MCF 10A (cell line): ENCODE results near the gene DNAI2. TPM values are rescaled to one million over a fixed set of nuclear protein-coding genes. Genes with fewer than 3 reads are reported as not detected.

ENCODE experiments used
- BruUV-seq: library from RNA; stranded (reverse); fragments of 400-500 nt; replicated peaks from 2 replicates; lab custom pipeline; 2021; lab: Mats Ljungman, UMichigan
- CTCF ChIA-PET: fragments of 300-600 bp; sonication (Branson Sonifier 250); formaldehyde crosslinking; extraction: SDS; loops from one replicate; lab custom pipeline; 2021; ENCODE audit warnings: antibody characterized with exemption, inconsistent platforms; lab: Yijun Ruan, JAX
- POLR2A ChIA-PET: fragments of 300-600, 350-650 bp; sonication (Branson Sonifier 250); formaldehyde crosslinking; extraction: SDS; loops from one replicate; lab custom pipeline; 2020; ENCODE audit warnings: antibody characterized with exemption, inconsistent platforms; lab: Yijun Ruan, JAX
- DNase-seq: peaks from one replicate; pipeline ENCODE4 v3.0.0-alpha.2; 2018; ENCODE audit not compliant: unreplicated experiment
- H3K27ac Mint-ChIP-seq: one replicate; pipeline ENCODE4 v1.8.0; 2022; ENCODE audit warnings: mild to moderate bottlenecking, low read depth, mixed read lengths; ENCODE audit not compliant: unreplicated experiment
- H3K27me3 Mint-ChIP-seq: one replicate; pipeline ENCODE4 v1.8.0; 2022; ENCODE audit warnings: mixed read lengths; ENCODE audit not compliant: insufficient read depth, unreplicated experiment
- H3K36me3 Mint-ChIP-seq: one replicate; pipeline ENCODE4 v1.8.0; 2022; ENCODE audit warnings: mild to moderate bottlenecking, moderate library complexity, mixed read lengths; ENCODE audit not compliant: insufficient read depth, unreplicated experiment
- H3K4me1 Mint-ChIP-seq: one replicate; pipeline ENCODE4 v1.8.0; 2022; ENCODE audit warnings: mixed read lengths; ENCODE audit not compliant: insufficient read depth, unreplicated experiment
- H3K4me3 Mint-ChIP-seq: one replicate; pipeline ENCODE4 v1.8.0; 2022; ENCODE audit warnings: mild to moderate bottlenecking, moderate library complexity, mixed read lengths; ENCODE audit not compliant: unreplicated experiment
- H3K9me3 Mint-ChIP-seq: one replicate; pipeline ENCODE4 v1.8.0; 2022; ENCODE audit warnings: mixed read lengths; ENCODE audit not compliant: unreplicated experiment
- intact Hi-C: fragments of 100-400 bp; cut with micrococcal nuclease; formaldehyde crosslinking; loops from 2 replicates; pipeline ENCODE4 v1.14.1; 2022
- total RNA-seq: library from RNA; stranded (reverse); gene quantifications from 2 replicates; pipeline ENCODE4 v1.2.3, GENCODE V29; 2022
- TF ChIP-seq, protein P1 (sequence below): fragments of 200-600 bp; IDR thresholded peaks from one replicate; pipeline ENCODE4 v1.8.0; 2022; ENCODE audit warnings: antibody characterized with exemption, mild to moderate bottlenecking; ENCODE audit not compliant: unreplicated experiment

DNAI2 gene
- total RNA-seq, 1 experiment from 2014 or later: not detected

DNA sequence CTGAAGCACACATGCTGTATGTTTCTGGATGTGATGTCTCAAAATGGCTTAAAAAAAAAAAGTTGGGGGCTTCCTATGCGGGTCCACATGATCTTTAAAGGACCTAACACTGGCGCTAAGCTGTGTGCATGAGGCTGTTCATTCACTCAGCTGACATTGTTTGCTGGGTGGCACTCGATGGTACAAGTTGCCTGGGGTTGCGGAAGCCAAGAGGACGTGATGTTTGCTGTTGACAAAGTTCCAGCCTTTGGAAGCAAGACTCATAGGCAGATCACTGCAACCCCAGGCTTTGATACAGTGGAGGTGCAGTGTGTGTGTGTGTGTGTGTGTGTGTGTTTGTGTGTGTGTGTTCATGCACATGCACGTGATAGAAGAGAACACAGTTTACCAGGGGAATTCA is 29.5 kb upstream of the DNAI2 start:
- Mint-ChIP-seq H3K4me1 (no peaks in the 10 kb centered on the region), H3K27me3 (peaks cover 18% of the 10 kb centered on the region), H3K9me3 (no peaks in the 10 kb centered on the region), H3K27ac (no peak overlapping the region), H3K36me3 (no peaks in the 10 kb centered on the region), H3K4me3 (no peak overlapping the region)
- ChIA-PET CTCF (interaction anchor here (0.7 kb wide), 1 partner anchor 40 kb away, joined by 3 read pairs; no protein-coding TSS in a partner anchor), POLR2A (interaction anchor here (0.6 kb wide), 1 partner anchor 13 kb away, joined by 4 read pairs; no protein-coding TSS in a partner anchor)
- no peak for DNase-seq
- TF ChIP-seq, protein P1, sequence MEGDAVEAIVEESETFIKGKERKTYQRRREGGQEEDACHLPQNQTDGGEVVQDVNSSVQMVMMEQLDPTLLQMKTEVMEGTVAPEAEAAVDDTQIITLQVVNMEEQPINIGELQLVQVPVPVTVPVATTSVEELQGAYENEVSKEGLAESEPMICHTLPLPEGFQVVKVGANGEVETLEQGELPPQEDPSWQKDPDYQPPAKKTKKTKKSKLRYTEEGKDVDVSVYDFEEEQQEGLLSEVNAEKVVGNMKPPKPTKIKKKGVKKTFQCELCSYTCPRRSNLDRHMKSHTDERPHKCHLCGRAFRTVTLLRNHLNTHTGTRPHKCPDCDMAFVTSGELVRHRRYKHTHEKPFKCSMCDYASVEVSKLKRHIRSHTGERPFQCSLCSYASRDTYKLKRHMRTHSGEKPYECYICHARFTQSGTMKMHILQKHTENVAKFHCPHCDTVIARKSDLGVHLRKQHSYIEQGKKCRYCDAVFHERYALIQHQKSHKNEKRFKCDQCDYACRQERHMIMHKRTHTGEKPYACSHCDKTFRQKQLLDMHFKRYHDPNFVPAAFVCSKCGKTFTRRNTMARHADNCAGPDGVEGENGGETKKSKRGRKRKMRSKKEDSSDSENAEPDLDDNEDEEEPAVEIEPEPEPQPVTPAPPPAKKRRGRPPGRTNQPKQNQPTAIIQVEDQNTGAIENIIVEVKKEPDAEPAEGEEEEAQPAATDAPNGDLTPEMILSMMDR: no peak
- no TSS peak for BruUV-seq
- intact Hi-C loops: no loop called here

DNA sequence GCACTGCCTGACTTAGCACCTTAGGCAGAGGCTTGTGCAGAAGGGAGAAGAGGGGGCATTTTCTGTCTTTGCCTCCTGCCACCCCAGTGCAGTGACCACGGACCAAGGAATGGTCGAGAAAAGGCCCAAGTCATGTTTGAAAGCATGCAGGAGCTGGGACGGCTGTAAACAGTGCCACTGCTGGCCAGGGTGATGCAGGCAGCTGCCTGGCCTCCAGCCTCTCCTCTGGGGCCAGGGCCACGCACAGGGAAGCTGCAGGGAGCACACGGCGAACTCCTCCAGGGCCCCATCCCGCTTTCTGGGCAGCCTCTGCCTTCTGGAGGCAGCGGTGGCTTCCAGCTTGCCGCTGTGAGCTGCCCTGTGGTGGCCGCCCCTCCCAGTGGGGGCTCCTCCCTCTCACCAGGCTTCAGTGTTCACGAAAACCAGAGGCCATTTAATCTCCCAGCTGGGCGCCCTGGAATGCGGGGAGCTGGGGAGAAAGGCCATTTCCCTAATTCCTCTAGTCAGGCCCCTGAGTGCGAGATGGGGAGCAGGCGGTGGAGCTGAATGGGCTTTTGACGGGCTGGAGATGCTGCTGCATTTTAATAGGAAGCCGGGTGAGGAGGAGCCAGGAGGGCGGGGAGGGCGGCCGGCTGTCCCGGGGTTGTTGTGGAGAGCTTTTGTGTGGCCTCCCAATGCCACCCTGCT is 28.7 kb upstream of the DNAI2 start:
- H3K9me3 Mint-ChIP-seq: no peaks in the 10 kb centered on the region
- no peaks in the 10 kb centered on the region for H3K36me3 Mint-ChIP-seq
- ChIA-PET POLR2A (interaction anchor here (0.6 kb wide), 1 partner anchor 14 kb away, joined by 4 read pairs; no protein-coding TSS in a partner anchor), CTCF (no interaction called here)
- BruUV-seq: no TSS peak
- intact Hi-C loops: no loop called here
- no peaks in the 10 kb centered on the region for H3K4me1 Mint-ChIP-seq
- H3K4me3 Mint-ChIP-seq: no peak overlapping the region
- TF ChIP-seq, protein P1: no peak
- peaks cover 18% of the 10 kb centered on the region for H3K27me3 Mint-ChIP-seq
- H3K27ac Mint-ChIP-seq: no peak overlapping the region
- no peak for DNase-seq

DNA sequence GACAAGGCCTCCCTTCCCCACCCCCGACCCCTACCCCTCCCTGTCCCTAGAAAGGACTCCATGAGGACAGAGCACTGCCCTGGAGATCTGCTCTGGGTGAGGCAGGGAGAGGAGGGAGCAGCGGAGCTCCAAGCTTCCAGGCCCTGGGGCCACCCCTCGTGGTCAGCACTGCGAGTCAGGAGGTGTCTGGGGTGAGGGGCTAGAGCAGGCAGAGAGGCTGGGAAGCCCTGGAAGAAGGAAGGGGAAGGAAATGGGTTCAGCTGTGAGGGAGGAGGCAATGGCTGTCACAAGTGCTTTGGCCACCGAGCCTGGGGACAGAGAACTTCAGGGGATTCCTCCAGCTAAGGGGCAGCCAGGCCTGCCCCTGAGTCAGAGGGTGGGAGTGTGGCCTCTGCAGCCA is 28.2 kb upstream of the DNAI2 start:
- Mint-ChIP-seq H3K27ac (no peak overlapping the region), H3K36me3 (no peaks in the 10 kb centered on the region), H3K4me1 (no peaks in the 10 kb centered on the region), H3K27me3 (peaks cover 20% of the 10 kb centered on the region), H3K4me3 (no peak overlapping the region), H3K9me3 (no peaks in the 10 kb centered on the region)
- TF ChIP-seq, protein P1: no peak
- no TSS peak for BruUV-seq
- intact Hi-C loops: no loop called here
- POLR2A ChIA-PET: no interaction called here
- DNase-seq: no peak
- CTCF ChIA-PET: no interaction called here

DNA sequence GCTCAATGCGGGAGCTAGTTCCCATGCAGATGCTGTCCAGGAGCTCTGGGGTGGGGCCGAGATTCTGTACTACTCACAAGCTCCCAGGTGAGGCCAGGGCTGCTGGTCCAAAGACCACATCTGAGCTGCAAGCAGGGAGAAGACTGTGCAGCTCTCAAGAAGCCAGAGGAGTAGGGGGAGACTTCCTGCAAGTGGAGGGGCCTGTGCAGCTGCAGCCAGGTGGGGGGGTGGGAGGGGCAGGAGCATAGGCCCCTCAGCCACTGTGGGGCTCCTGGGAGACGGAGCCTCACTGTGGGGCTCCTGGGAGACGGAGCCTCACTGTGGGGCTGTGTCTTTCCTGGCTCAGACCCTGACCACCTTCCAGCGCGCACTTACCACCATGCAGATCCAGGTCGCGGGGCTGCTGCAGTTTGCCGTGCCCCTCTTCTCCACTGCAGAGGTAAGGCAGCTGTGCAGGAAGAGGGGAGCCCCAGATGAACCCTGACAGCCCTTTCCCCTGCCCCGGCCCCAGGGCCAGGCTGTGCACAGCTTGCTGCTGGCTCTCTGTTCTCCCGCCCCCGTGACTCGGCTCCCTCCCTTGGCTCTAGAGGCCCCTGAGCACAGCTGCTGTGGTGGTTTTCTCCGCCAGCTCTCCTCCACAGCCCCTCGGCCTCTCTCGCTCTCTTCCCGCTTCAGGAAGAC is 24.3 kb upstream of the DNAI2 start:
- no peak overlapping the region for H3K27ac Mint-ChIP-seq
- H3K9me3 Mint-ChIP-seq: no peaks in the 10 kb centered on the region
- BruUV-seq: no TSS peak
- no peaks in the 10 kb centered on the region for H3K4me1 Mint-ChIP-seq
- no peaks in the 10 kb centered on the region for H3K36me3 Mint-ChIP-seq
- no peak for DNase-seq
- ChIA-PET CTCF (interaction anchor here (0.6 to 0.7 kb wide), 2 partner anchors 11 to 559 kb away, joined by 4 read pairs; no protein-coding TSS in a partner anchor), POLR2A (no interaction called here)
- H3K4me3 Mint-ChIP-seq: no peak overlapping the region
- intact Hi-C loops: no loop called here
- TF ChIP-seq, protein P1: no peak
- H3K27me3 Mint-ChIP-seq: peaks cover 37% of the 10 kb centered on the region
